ENCODE results near the gene SH3PXD2A.

The SH3PXD2A gene

GRCh38 chr10:103597003-103597402, 258.4 kb downstream of the SH3PXD2A start:
- DNase-seq: no peak

GRCh38 chr10:103595933-103596726, 259.2 kb downstream of the SH3PXD2A start:
- no peak for DNase-seq

- no peak for DNase-seq
Measured at GRCh38 chr10:103593022-103593570, 262.3 kb downstream of the SH3PXD2A start.

- peak; percentile 72 for DNase-seq
Measured at GRCh38 chr10:103592186-103593021, 263.0 kb downstream of the SH3PXD2A start.

GRCh38 chr10:103590744-103591291, 264.6 kb downstream of the SH3PXD2A start:
- no peak for DNase-seq

DNA sequence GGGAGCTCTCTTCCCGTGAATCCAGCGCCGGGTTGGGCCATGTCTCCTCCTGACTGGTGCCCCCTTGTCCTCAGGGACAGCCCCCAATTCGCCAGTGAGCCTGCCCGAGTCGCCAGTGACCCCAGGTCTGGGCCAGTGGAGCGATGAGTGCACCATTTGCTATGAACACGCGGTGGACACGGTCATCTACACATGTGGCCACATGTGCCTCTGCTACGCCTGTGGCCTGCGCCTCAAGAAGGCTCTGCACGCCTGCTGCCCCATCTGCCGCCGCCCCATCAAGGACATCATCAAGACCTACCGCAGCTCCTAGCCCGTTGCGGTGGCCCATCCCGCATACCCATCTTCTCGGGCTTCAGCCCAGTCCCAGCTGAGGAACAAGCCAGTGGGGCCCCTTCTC, 265.3 kb downstream of the SH3PXD2A start:
- DNase-seq: no peak

GRCh38 chr10:103589074-103589630, 266.2 kb downstream of the SH3PXD2A start:
- DNase-seq: no peak

GRCh38 chr10:103587073-103587472, 268.3 kb downstream of the SH3PXD2A start:
- no peak for DNase-seq

DNA sequence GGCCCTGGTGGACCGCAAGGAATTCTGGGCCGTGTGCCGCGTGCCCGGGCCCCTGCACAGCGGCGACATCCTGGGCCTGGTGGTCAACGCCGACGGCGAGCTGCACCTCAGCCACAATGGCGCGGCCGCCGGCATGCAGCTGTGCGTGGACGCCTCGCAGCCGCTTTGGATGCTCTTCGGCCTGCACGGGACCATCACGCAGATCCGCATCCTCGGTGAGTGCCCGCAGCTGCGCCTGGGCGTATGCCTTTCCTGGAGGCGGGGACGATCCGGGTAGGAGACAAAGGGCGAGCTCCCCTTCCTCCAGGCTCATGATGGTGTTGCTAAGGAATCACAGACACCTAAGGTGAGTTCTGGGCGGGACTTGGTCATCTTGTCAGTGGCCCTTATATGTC, 270.4 kb downstream of the SH3PXD2A start:
- DNase-seq: no peak

GRCh38 chr10:103584216-103585010, 271.0 kb downstream of the SH3PXD2A start:
- DNase-seq: no peak

DNA sequence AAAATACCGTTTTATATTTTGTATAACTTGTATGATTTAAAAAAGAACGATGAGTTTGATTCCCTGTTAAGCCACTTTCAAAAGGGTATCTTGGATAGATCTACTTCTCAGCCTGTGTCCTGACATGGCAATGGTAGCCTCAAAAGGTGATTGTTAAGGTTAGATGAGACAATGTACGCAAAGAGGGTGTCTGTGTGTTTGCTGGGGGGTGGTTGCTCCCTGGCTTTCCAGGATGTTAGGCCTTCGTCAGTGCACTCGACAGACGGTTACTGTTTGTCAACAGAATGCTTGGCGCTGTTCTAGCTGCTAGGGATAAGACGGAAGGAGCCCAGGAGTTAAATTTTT, 271.5 kb downstream of the SH3PXD2A start:
- DNase-seq: no peak

DNA sequence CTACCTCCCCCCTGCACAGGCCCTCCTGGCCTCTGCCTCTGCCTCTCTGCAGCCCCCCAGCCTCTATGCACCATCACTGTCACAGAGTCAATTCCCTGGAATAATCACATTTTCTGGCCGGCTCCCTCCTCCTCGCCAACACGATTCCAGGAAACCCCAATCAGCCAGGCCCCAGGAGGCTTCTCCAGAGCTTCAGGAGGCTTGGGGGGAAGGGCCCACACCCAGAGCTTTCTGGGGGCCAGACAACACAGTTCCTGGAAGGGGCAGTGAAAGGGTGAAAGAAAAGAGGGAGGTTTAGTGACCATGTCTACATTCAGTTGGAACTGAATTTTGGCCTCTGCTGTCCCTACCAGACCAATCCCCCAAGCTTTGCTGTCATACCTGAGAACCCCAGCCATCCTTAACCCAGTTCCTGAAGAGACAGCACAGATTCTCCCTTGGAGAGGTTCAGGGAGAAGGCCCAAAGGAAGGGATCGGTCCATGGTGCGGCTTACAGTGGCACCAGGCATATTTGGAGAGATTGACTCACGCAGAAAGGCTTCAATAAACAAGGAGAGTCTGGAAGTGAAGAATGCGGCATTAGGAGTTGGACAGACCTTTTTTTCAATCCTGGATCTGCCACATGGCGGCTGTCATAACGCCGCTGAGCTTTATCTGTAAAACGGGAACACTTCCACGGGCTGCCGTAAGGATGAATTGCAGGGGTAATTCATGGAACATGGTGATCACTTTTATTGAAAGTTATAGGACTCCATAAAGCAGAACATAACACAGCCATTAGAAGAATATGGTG, 272.8 kb downstream of the SH3PXD2A start:
- no peak for DNase-seq

GRCh38 chr10:103581499-103581898, 273.9 kb downstream of the SH3PXD2A start:
- DNase-seq: no peak

GRCh38 chr10:103580430-103580829, 274.9 kb downstream of the SH3PXD2A start:
- no peak for DNase-seq

GRCh38 chr10:103580011-103580410, 275.4 kb downstream of the SH3PXD2A start:
- DNase-seq: no peak

DNA sequence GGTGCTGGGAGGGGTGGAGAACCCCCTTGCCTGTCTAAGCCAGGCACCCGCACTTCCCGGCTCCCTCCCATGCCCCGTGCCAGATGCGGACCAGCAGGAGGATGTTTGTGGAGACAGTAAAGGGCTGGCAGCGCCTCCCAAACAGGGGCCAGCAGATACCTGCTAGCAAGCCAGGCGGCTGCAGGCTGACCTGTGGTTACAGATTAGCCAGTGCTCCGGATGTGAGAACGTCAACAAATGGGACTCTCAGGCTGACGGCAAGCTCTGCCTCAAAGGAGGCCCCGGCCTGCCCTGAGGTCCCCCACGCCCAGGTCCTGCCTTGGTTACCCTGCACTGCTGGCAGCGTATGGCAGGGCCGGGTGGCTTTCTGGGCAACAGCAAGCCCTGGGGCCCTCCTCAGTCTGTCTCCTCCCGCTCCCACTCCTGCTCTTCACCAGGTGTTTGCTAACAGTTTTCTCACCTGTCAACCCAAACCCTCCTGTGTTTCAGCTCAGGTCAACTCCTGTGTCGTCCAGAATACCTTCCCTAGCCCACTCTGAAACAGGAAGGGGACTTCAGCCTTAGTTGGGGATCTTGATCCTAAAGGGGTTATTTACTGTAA, 276.5 kb downstream of the SH3PXD2A start:
- DNase-seq: peak; percentile 25

GRCh38 chr10:103576862-103577261, 278.5 kb downstream of the SH3PXD2A start:
- DNase-seq: no peak

GRCh38 chr10:103576076-103576471, 279.3 kb downstream of the SH3PXD2A start:
- no peak for DNase-seq

DNA sequence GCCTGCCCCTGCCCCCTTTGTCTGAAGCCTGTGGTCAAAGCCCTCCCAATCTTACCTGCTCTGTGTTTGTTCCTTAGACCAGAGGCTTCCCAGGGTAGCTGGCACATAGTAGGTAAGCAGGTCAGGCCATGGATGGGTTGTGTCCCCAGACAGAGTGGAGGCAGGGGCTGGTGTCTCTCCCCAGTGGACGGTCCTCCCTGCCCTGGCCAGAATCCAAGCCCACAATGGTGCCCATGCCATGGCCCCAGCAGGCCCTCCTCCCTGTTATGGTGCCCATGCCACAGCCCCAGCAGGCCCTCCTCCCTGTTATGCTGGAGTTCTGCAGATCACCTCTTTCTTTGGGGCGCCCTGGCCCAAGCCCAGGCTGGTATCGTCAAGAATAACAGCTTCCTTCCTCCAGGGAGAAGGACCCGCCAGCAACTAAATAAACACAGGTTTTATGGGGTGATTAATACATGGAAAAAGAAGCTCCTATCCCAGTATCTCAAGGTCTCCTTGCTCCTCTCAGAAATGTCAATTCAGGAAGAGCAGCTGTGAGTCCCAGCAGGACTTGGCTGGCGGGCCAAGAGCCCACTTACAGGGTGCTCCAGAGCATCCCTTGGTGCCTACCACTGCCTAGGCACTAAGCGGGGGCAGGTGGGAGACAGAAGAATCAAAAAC, 279.8 kb downstream of the SH3PXD2A start:
- DNase-seq: no peak
